Upper lobe of left lung (tissue), 4 donors: ENCODE results near the gene UNC80.

Source experiments
- POLR2A ChIP-seq, 4 donors: fragments of 450-650 bp; IDR thresholded peaks; one replicate each; pipeline ENCODE4 v1.5.1; 2016 to 2017; ENCODE audit warnings: antibody characterized with exemption in 4 of 4, mild to moderate bottlenecking in 2 of 4
- POLR2AphosphoS5 ChIP-seq, 2 donors: sonication (generic); formaldehyde crosslinking; IDR thresholded peaks; one replicate each; pipeline ENCODE4 v1.5.1; 2017; ENCODE audit warnings: antibody characterized with exemption in 2 of 2
- TF ChIP-seq, protein P1 (sequence below), 6 experiments: fragments of 450-650 bp in 4 of 6; fragments of 200-600 bp in 2 of 6; sonication (generic) in 2 of 6; IDR thresholded peaks; one replicate each; pipeline ENCODE4 v1.5.1; 2016 to 2019; ENCODE audit warnings: antibody characterized with exemption in 6 of 6

DNA sequence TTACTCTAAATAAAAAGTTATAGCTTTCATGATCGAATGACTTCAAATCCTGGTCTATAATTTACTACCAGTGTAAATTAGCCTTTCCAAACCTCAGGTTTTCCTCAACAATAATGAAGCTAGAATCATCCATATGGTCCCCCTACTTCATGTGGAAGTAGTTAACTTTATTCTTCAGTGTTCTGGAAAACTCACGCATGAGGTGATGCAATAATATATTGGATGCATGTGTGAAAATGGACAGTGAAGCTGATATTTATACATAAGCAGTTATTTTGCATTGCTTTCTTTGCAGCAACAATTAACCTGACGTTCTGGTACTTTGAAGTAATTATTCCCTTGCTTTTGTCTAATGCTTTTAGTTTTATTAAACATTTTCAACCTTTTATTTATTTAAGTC is 18.6 kb upstream of the UNC80 start:
- TF ChIP-seq, protein P1, sequence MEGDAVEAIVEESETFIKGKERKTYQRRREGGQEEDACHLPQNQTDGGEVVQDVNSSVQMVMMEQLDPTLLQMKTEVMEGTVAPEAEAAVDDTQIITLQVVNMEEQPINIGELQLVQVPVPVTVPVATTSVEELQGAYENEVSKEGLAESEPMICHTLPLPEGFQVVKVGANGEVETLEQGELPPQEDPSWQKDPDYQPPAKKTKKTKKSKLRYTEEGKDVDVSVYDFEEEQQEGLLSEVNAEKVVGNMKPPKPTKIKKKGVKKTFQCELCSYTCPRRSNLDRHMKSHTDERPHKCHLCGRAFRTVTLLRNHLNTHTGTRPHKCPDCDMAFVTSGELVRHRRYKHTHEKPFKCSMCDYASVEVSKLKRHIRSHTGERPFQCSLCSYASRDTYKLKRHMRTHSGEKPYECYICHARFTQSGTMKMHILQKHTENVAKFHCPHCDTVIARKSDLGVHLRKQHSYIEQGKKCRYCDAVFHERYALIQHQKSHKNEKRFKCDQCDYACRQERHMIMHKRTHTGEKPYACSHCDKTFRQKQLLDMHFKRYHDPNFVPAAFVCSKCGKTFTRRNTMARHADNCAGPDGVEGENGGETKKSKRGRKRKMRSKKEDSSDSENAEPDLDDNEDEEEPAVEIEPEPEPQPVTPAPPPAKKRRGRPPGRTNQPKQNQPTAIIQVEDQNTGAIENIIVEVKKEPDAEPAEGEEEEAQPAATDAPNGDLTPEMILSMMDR (IDR thresholded peaks at IDR 0.05): no peak
- no peak for TF ChIP-seq POLR2AphosphoS5 (IDR thresholded peaks at IDR 0.05)
- TF ChIP-seq POLR2A (IDR thresholded peaks at IDR 0.05): no peak
